ENCODE results near the gene IMP3. TPM values are rescaled to one million over a fixed set of nuclear protein-coding genes. Genes with fewer than 3 reads are reported as not detected.

Gene IMP3
- polyA plus RNA-seq, 1 donor (not counting 4 experiments of a cell fraction or from before 2014, with no cell fraction given): 70.4 TPM

DNA sequence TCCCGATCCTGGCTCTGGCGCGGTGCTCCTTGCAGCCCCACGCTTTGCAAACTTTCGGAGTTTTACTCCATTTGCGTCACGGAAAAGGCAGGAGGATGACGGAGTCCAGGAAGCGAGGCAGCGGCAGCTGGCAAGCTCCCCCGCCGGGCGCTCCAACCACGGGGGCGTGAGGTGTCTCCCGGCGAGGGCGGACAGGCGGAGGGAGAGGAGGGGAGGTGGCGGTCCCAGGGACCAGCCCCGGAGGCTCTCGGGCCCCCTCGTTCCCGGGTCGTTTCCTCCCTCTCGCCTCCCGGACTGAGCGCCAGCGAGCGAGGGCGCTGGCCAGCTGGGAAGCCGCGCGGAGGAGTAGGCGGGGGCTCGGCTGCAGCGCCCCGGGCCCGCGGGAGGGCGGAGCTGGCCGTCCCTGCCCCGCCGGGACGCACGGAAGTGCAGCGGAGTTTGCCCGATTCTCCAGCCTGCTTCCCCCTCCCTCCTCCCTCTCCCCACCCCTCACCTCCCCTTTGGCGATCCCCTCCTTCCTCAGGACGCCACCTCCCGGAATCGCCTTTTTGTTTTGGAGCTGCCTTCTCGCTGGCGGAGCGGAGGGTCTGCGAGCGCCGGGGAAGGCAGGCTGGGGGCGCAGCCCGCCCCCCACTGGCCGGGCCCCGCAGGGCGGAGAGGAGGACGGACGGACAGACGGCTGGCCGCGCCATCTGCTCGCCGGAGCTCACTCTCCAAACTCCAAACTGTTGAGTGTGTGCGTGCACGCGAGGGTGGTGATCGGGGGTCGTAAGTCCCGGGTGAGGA is 7.5 kb upstream of the IMP3 start, which contains the start of gene SNX33:
TSS of gene SNX33 (plus strand) at position 543 of the 786 bp plus-strand sequence. CDS start 1,191 bp downstream, outside the sequence.
- TF ChIP-seq EZH2 (IDR thresholded peaks at IDR 0.05; ENCODE audit: low read length): no peak
- TF ChIP-seq, protein P1, sequence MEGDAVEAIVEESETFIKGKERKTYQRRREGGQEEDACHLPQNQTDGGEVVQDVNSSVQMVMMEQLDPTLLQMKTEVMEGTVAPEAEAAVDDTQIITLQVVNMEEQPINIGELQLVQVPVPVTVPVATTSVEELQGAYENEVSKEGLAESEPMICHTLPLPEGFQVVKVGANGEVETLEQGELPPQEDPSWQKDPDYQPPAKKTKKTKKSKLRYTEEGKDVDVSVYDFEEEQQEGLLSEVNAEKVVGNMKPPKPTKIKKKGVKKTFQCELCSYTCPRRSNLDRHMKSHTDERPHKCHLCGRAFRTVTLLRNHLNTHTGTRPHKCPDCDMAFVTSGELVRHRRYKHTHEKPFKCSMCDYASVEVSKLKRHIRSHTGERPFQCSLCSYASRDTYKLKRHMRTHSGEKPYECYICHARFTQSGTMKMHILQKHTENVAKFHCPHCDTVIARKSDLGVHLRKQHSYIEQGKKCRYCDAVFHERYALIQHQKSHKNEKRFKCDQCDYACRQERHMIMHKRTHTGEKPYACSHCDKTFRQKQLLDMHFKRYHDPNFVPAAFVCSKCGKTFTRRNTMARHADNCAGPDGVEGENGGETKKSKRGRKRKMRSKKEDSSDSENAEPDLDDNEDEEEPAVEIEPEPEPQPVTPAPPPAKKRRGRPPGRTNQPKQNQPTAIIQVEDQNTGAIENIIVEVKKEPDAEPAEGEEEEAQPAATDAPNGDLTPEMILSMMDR (optimal IDR thresholded peaks at IDR 0.05 in 1 of 3, IDR thresholded peaks at IDR 0.05 in 1 of 3, conservative IDR thresholded peaks at IDR 0.05 in 1 of 3; ENCODE audit: extremely low read depth in 1 of 3, insufficient read depth in 2 of 3, low read length in 3 of 3): peak; percentile 35 to 55 (median 45)
- H3K4me1 ChIP-seq (ENCODE audit: control insufficient read depth, extremely low read depth, insufficient read depth, low read length): peaks cover 47% of the 10 kb centered on the region
- FAIRE-seq: no peak

DNA sequence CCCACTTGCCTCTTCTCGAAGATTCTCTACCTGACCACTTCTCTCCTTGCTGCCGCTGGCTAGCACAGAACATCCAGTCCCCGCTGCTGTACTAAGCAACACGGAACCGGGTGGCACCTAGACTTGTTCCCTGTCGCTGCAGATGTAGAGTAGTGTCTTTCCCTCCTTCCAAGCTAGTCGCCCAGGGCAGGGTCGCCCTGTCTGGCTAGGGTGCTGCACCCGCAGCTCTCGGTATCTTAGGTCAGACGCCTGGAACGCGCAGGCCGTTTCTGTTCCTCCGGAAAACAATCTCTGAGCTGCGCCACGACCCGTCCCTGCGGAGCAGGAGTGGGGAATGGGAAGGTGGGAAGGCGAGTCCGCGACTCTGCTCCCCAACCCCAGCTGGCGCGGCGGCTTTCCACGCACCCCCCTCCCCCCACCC is 6.9 kb upstream of the IMP3 start:
- peaks cover 40% of the 10 kb centered on the region for H3K4me1 ChIP-seq (ENCODE audit: control insufficient read depth, extremely low read depth, insufficient read depth, low read length)
- H2AFZ ChIP-seq (ENCODE audit: control insufficient read depth, low read length): no peak overlapping the region
- peak overlapping the region; percentile 90 for H3K27ac ChIP-seq (ENCODE audit: control insufficient read depth, insufficient read depth, low read length)
- H3K79me2 ChIP-seq (ENCODE audit: control insufficient read depth, insufficient read depth, low read length): peaks cover 51% of the 10 kb centered on the region
- peak overlapping the region; percentile 88 for H3K4me2 ChIP-seq (ENCODE audit: control insufficient read depth, extremely low read depth, insufficient read depth, low read depth, low read length)
- H3K9me1 ChIP-seq (ENCODE audit: control insufficient read depth, extremely low read depth, insufficient read depth, low read length): peaks cover 7% of the 10 kb centered on the region
- FAIRE-seq (no peak), DNase-seq (ENCODE audit: low read depth, low spot score) (no peak)
- H3K27me3 ChIP-seq (ENCODE audit: control insufficient read depth, extremely low read depth, insufficient read depth, low read length): no peaks in the 10 kb centered on the region
- no peaks in the 10 kb centered on the region for H3K9me3 ChIP-seq (ENCODE audit: control insufficient read depth, low read depth, low read length)
- H4K20me1 ChIP-seq (ENCODE audit: control insufficient read depth, extremely low read depth, insufficient read depth, low read length): peaks cover 2% of the 10 kb centered on the region
- dilution Hi-C loops (cut with MboI; ENCODE audit: extremely low pct_ligation_motif_present, low sequenced_read_pairs): no loop called here
- TF ChIP-seq, protein P1 (optimal IDR thresholded peaks at IDR 0.05 in 1 of 3, IDR thresholded peaks at IDR 0.05 in 1 of 3, conservative IDR thresholded peaks at IDR 0.05 in 1 of 3; ENCODE audit: extremely low read depth in 1 of 3, insufficient read depth in 2 of 3, low read length in 3 of 3): no peak
- TF ChIP-seq EZH2 (IDR thresholded peaks at IDR 0.05; ENCODE audit: low read length): no peak
- H3K36me3 ChIP-seq (ENCODE audit: control insufficient read depth in 2 of 2, extremely low read depth in 1 of 2, insufficient read depth in 2 of 2, low read length in 2 of 2): peaks cover 4 to 14% of the 10 kb centered on the region in 2 experiments
- H3K9ac ChIP-seq (ENCODE audit: control insufficient read depth, extremely low read depth, insufficient read depth, low read length): peak overlapping the region; percentile 95
- peak overlapping the region; percentile 88 to 94 (median 91) for H3K4me3 ChIP-seq (ENCODE audit: control insufficient read depth in 2 of 3, extremely low read depth in 1 of 3, insufficient read depth in 2 of 3, low read depth in 1 of 3, low read length in 3 of 3)

More for the DNA sequence above, 7.5 kb upstream of the IMP3 start, which contains the start of gene SNX33:
- Histone ChIP-seq H3K79me2 (ENCODE audit: control insufficient read depth, insufficient read depth, low read length) (peaks cover 57% of the 10 kb centered on the region), H3K9me3 (ENCODE audit: control insufficient read depth, low read depth, low read length) (no peaks in the 10 kb centered on the region), H3K4me2 (ENCODE audit: control insufficient read depth, extremely low read depth, insufficient read depth, low read depth, low read length) (peak within 1 kb of the TSS; percentile 97), H3K27me3 (ENCODE audit: control insufficient read depth, extremely low read depth, insufficient read depth, low read length) (no peaks in the 10 kb centered on the region), H3K36me3 (ENCODE audit: control insufficient read depth in 2 of 2, extremely low read depth in 1 of 2, insufficient read depth in 2 of 2, low read length in 2 of 2) (peaks cover 4 to 19% of the 10 kb centered on the region in 2 experiments), H3K9me1 (ENCODE audit: control insufficient read depth, extremely low read depth, insufficient read depth, low read length) (peaks cover 10% of the 10 kb centered on the region), H3K9ac (ENCODE audit: control insufficient read depth, extremely low read depth, insufficient read depth, low read length) (peak within 1 kb of the TSS; percentile 95), H3K27ac (ENCODE audit: control insufficient read depth, insufficient read depth, low read length) (peak within 1 kb of the TSS; percentile 90), H4K20me1 (ENCODE audit: control insufficient read depth, extremely low read depth, insufficient read depth, low read length) (peaks cover 2% of the 10 kb centered on the region), H3K4me3 (ENCODE audit: control insufficient read depth in 2 of 3, extremely low read depth in 1 of 3, insufficient read depth in 2 of 3, low read depth in 1 of 3, low read length in 3 of 3) (peak within 1 kb of the TSS; percentile 88 to 94 (median 91)), H2AFZ (ENCODE audit: control insufficient read depth, low read length) (peak within 1 kb of the TSS; percentile 55)
- DNase-seq (ENCODE audit: low read depth, low spot score): no peak
- dilution Hi-C loops (cut with MboI; ENCODE audit: extremely low pct_ligation_motif_present, low sequenced_read_pairs): no loop called here
